Measurements from ENCODE around the gene RAP1GAP2.

The RAP1GAP2 gene

GRCh38 chr17:2939714-2940351 lies 143.6 kb downstream of the RAP1GAP2 start:
- no peaks in the 10 kb centered on the region for H3K36me3 ChIP-seq (replicated peaks)

GRCh38 chr17:2940352-2940751 lies 144.1 kb downstream of the RAP1GAP2 start:
- no peak overlapping the region for H3K4me3 ChIP-seq (ENCODE audit: low read depth, low read length)
- no peaks in the 10 kb centered on the region for H3K27me3 ChIP-seq (replicated peaks)
- H3K36me3 ChIP-seq (replicated peaks) = no peaks in the 10 kb centered on the region
- DNase-seq = no peak
- no peak overlapping the region for H3K27ac ChIP-seq
- in situ Hi-C loops (cut with HindIII; ENCODE audit: low pct_ligation_motif_present, low sequenced_read_pairs) = no loop called here
- no peak for TF ChIP-seq CTCF (IDR thresholded peaks at IDR 0.05; ENCODE audit: low read depth, low read length, missing control alignments)

More at GRCh38 chr17:2939714-2940351, 143.6 kb downstream of the RAP1GAP2 start:
- Histone ChIP-seq H3K4me3 (ENCODE audit: low read depth, low read length) (no peak overlapping the region), H3K27me3 (replicated peaks) (no peaks in the 10 kb centered on the region), H3K27ac (no peak overlapping the region)
- no peak for TF ChIP-seq CTCF (IDR thresholded peaks at IDR 0.05; ENCODE audit: low read depth, low read length, missing control alignments)
- no peak for DNase-seq
- in situ Hi-C loops (cut with HindIII; ENCODE audit: low pct_ligation_motif_present, low sequenced_read_pairs) = no loop called here

GRCh38 chr17:2943981-2944380 lies 147.7 kb downstream of the RAP1GAP2 start:
- in situ Hi-C loops (cut with HindIII; ENCODE audit: low pct_ligation_motif_present, low sequenced_read_pairs) = no loop called here
- no peak overlapping the region for H3K27ac ChIP-seq
- H3K27me3 ChIP-seq (replicated peaks) = no peaks in the 10 kb centered on the region
- no peak overlapping the region for H3K4me3 ChIP-seq (ENCODE audit: low read depth, low read length)
- no peaks in the 10 kb centered on the region for H3K36me3 ChIP-seq (replicated peaks)
- TF ChIP-seq CTCF (IDR thresholded peaks at IDR 0.05; ENCODE audit: low read depth, low read length, missing control alignments) = no peak
- DNase-seq = no peak

- Histone ChIP-seq H3K27ac (no peak overlapping the region), H3K27me3 (replicated peaks) (no peaks in the 10 kb centered on the region), H3K4me3 (ENCODE audit: low read depth, low read length) (no peak overlapping the region), H3K36me3 (replicated peaks) (no peaks in the 10 kb centered on the region)
- in situ Hi-C loops (cut with HindIII; ENCODE audit: low pct_ligation_motif_present, low sequenced_read_pairs) = no loop called here
- TF ChIP-seq CTCF (IDR thresholded peaks at IDR 0.05; ENCODE audit: low read depth, low read length, missing control alignments) = no peak
- DNase-seq = no peak
Observed at GRCh38 chr17:2945299-2945698, 149.1 kb downstream of the RAP1GAP2 start.

- TF ChIP-seq CTCF (IDR thresholded peaks at IDR 0.05; ENCODE audit: low read depth, low read length, missing control alignments) = no peak
- Histone ChIP-seq H3K27me3 (replicated peaks) (no peaks in the 10 kb centered on the region), H3K36me3 (replicated peaks) (no peaks in the 10 kb centered on the region), H3K27ac (no peak overlapping the region), H3K4me3 (ENCODE audit: low read depth, low read length) (no peak overlapping the region)
- DNase-seq = no peak
- in situ Hi-C loops (cut with HindIII; ENCODE audit: low pct_ligation_motif_present, low sequenced_read_pairs) = no loop called here
Observed at GRCh38 chr17:2946144-2946543, 149.9 kb downstream of the RAP1GAP2 start.

- in situ Hi-C loops (cut with HindIII; ENCODE audit: low pct_ligation_motif_present, low sequenced_read_pairs) = no loop called here
- Histone ChIP-seq H3K36me3 (replicated peaks) (no peaks in the 10 kb centered on the region), H3K27ac (no peak overlapping the region), H3K27me3 (replicated peaks) (no peaks in the 10 kb centered on the region), H3K4me3 (ENCODE audit: low read depth, low read length) (no peak overlapping the region)
- no peak for DNase-seq
- TF ChIP-seq CTCF (IDR thresholded peaks at IDR 0.05; ENCODE audit: low read depth, low read length, missing control alignments) = no peak
Observed at GRCh38 chr17:2947588-2947950, 151.3 kb downstream of the RAP1GAP2 start.
